SU-DHL-6 (cell line): ENCODE data around the gene TGFBRAP1.

ENCODE experiments used
- H2AFZ ChIP-seq: fragments of 200-600 bp; sonication (generic); 2 replicates; pipeline ENCODE4 v1.6.1; 2014; ENCODE audit warnings: low read depth, mild to moderate bottlenecking, moderate library complexity, mixed read lengths, antibody characterized with exemption, low read length; ENCODE audit not compliant: severe bottlenecking
- H3F3A ChIP-seq: fragments of 200-600 bp; shearing (Covaris generic); 2 replicates; pipeline ENCODE4 v1.6.0; 2016; ENCODE audit warnings: antibody characterized with exemption, mild to moderate bottlenecking; ENCODE audit not compliant: insufficient read depth
- H3K27ac ChIP-seq: fragments of 200-600 bp; sonication (generic); 2 replicates; pipeline ENCODE4 v1.5.1; 2016; ENCODE audit warnings: low read depth, mild to moderate bottlenecking, low read length, moderate library complexity, mixed read lengths
- H3K27me3 ChIP-seq: fragments of 200-600 bp; sonication (generic), shearing (Covaris generic); 2 replicates; pipeline ENCODE4 v1.6.0; 2014; ENCODE audit warnings: mild to moderate bottlenecking, low read length
- H3K36me3 ChIP-seq: fragments of 200-600 bp; sonication (generic); 2 replicates; pipeline ENCODE4 v1.6.1; 2014; ENCODE audit warnings: mild to moderate bottlenecking, low read length, mixed read lengths
- H3K4me2 ChIP-seq: fragments of 300-600, 200-600 bp; shearing (Covaris generic), sonication (generic); 2 replicates; pipeline ENCODE4 v1.6.0; 2014; ENCODE audit warnings: low read length, low read depth, mild to moderate bottlenecking; ENCODE audit not compliant: poor library complexity, severe bottlenecking
- H3K4me3 ChIP-seq: fragments of 200-600 bp; sonication (generic); 2 replicates; pipeline ENCODE4 v1.5.1; 2014; ENCODE audit warnings: antibody characterized with exemption, low read length, mild to moderate bottlenecking, mixed read lengths; ENCODE audit not compliant: insufficient read depth, poor library complexity, severe bottlenecking
- H3K79me2 ChIP-seq: fragments of 200-600 bp; sonication (generic); 2 replicates; pipeline ENCODE4 v1.6.1; 2014; ENCODE audit warnings: mild to moderate bottlenecking, low read length, moderate library complexity; ENCODE audit not compliant: insufficient read depth
- H3K9ac ChIP-seq: fragments of 200-600 bp; sonication (generic); 2 replicates; pipeline ENCODE4 v1.7.0; 2014; ENCODE audit warnings: mild to moderate bottlenecking, low read length
- H3K9me2 ChIP-seq: fragments of 200-600 bp; sonication (generic); replicated peaks from 2 replicates; pipeline ENCODE4 v1.6.1; 2014; ENCODE audit warnings: low read length; ENCODE audit not compliant: insufficient read depth
- H3K9me3 ChIP-seq: fragments of 200-600 bp; sonication (generic); 2 replicates; pipeline ENCODE4 v1.6.1; 2014; ENCODE audit warnings: low read length, mixed read lengths; ENCODE audit not compliant: insufficient read depth
- H4K20me1 ChIP-seq: fragments of 200-600 bp; sonication (generic); 2 replicates; pipeline ENCODE4 v1.6.1; 2014; ENCODE audit warnings: low read depth, mild to moderate bottlenecking, antibody characterized with exemption, low read length, moderate library complexity, mixed read lengths
- EZH2phosphoT487 ChIP-seq: fragments of 200-600 bp; sonication (generic), shearing (Covaris generic); conservative IDR thresholded peaks from 2 replicates; pipeline ENCODE4 v1.6.1; 2018; ENCODE audit warnings: mild to moderate bottlenecking, antibody characterized with exemption, low read length, moderate library complexity, mixed read lengths
- TF ChIP-seq, protein P1 (sequence below): fragments of 200-600 bp; sonication (generic); IDR thresholded peaks from one replicate; pipeline ENCODE4 v1.5.1; 2017; ENCODE audit warnings: antibody characterized with exemption, mild to moderate bottlenecking, low read length, moderate library complexity; ENCODE audit not compliant: insufficient read depth, poor library complexity, severe bottlenecking

Gene TGFBRAP1

DNA sequence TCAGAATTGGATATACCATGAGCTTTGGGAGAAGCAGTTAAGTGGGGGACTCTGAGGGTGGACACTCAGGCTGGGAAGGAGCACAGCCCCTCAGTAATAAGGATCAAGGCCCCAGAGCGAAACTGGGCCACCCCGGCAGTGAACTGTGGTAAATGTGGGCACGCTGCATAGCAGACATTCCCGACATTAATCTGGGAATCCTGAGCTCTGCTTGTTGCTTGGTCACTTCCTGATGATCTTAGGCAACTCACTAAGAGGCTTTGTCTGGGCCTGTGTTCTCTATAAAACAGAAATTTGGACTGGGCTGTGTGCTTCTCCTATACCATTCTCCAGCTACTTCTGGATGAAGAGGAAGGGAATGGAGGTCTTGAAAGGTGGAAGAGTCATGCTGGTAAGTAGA, 4.8 kb downstream of the TGFBRAP1 start:
- TF ChIP-seq EZH2phosphoT487 = no peak
- TF ChIP-seq, protein P1, sequence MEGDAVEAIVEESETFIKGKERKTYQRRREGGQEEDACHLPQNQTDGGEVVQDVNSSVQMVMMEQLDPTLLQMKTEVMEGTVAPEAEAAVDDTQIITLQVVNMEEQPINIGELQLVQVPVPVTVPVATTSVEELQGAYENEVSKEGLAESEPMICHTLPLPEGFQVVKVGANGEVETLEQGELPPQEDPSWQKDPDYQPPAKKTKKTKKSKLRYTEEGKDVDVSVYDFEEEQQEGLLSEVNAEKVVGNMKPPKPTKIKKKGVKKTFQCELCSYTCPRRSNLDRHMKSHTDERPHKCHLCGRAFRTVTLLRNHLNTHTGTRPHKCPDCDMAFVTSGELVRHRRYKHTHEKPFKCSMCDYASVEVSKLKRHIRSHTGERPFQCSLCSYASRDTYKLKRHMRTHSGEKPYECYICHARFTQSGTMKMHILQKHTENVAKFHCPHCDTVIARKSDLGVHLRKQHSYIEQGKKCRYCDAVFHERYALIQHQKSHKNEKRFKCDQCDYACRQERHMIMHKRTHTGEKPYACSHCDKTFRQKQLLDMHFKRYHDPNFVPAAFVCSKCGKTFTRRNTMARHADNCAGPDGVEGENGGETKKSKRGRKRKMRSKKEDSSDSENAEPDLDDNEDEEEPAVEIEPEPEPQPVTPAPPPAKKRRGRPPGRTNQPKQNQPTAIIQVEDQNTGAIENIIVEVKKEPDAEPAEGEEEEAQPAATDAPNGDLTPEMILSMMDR = no peak
- no peaks in the 10 kb centered on the region for H3K9me2 ChIP-seq
- peaks cover 7% of the 10 kb centered on the region; the same call in 1 of the 2 replicates for H4K20me1 ChIP-seq
- H3K27me3 ChIP-seq = no peaks in the 10 kb centered on the region
- no peak overlapping the region for H2AFZ ChIP-seq
- no peak overlapping the region for H3K27ac ChIP-seq
- peaks cover 4% of the 10 kb centered on the region; the same call in 1 of the 2 replicates for H3F3A ChIP-seq
- H3K9ac ChIP-seq = no peak overlapping the region
- peaks cover 91% of the 10 kb centered on the region for H3K79me2 ChIP-seq
- no peak overlapping the region for H3K4me2 ChIP-seq
- no peak overlapping the region for H3K4me3 ChIP-seq
- no peaks in the 10 kb centered on the region for H3K9me3 ChIP-seq
- no peaks in the 10 kb centered on the region for H3K36me3 ChIP-seq

DNA sequence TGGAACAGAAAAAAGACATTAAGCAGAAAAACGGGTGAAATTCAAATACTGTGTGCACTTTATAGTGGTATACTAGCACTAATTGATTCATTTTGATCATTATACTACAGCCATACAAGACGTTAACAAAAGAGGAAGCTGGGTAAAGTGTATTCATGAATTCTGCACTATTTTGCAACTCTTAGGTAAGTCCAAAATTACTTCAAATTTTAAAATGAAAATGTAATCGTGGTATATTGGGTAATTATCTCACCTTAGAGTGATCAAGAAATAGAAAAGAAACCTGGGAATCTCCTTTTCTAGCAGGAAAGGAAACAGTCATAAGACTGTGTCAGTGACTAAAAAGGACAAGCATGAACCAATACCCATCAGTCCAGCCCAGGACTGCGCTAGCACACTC, 5.4 kb downstream of the TGFBRAP1 start:
- H3F3A ChIP-seq = peaks cover 4% of the 10 kb centered on the region; the same call in 1 of the 2 replicates
- H3K27ac ChIP-seq = no peak overlapping the region
- H4K20me1 ChIP-seq = peaks cover 7% of the 10 kb centered on the region; the same call in 1 of the 2 replicates
- H3K27me3 ChIP-seq = no peaks in the 10 kb centered on the region
- H3K4me3 ChIP-seq = no peak overlapping the region
- peaks cover 91% of the 10 kb centered on the region for H3K79me2 ChIP-seq
- H3K4me2 ChIP-seq = no peak overlapping the region
- H3K9me3 ChIP-seq = no peaks in the 10 kb centered on the region
- TF ChIP-seq, protein P1 = no peak
- no peak for TF ChIP-seq EZH2phosphoT487
- H2AFZ ChIP-seq = no peak overlapping the region
- H3K9ac ChIP-seq = no peak overlapping the region
- no peaks in the 10 kb centered on the region for H3K36me3 ChIP-seq
- H3K9me2 ChIP-seq = no peaks in the 10 kb centered on the region

GRCh38 chr2:105323111-105323510, 6.4 kb downstream of the TGFBRAP1 start:
- Histone ChIP-seq H3K79me2 (peaks cover 90% of the 10 kb centered on the region), H3K9me2 (no peaks in the 10 kb centered on the region), H4K20me1 (peaks cover 7% of the 10 kb centered on the region; the same call in 1 of the 2 replicates), H3K9me3 (no peaks in the 10 kb centered on the region), H3K4me2 (no peak overlapping the region), H3K27ac (no peak overlapping the region), H3F3A (peaks cover 4% of the 10 kb centered on the region; the same call in 1 of the 2 replicates), H3K36me3 (no peaks in the 10 kb centered on the region), H3K27me3 (no peaks in the 10 kb centered on the region), H2AFZ (no peak overlapping the region), H3K4me3 (no peak overlapping the region), H3K9ac (no peak overlapping the region)
- no peak for TF ChIP-seq EZH2phosphoT487
- TF ChIP-seq, protein P1 = no peak
